ENCODE measurements around the gene TXNDC16.

DNA sequence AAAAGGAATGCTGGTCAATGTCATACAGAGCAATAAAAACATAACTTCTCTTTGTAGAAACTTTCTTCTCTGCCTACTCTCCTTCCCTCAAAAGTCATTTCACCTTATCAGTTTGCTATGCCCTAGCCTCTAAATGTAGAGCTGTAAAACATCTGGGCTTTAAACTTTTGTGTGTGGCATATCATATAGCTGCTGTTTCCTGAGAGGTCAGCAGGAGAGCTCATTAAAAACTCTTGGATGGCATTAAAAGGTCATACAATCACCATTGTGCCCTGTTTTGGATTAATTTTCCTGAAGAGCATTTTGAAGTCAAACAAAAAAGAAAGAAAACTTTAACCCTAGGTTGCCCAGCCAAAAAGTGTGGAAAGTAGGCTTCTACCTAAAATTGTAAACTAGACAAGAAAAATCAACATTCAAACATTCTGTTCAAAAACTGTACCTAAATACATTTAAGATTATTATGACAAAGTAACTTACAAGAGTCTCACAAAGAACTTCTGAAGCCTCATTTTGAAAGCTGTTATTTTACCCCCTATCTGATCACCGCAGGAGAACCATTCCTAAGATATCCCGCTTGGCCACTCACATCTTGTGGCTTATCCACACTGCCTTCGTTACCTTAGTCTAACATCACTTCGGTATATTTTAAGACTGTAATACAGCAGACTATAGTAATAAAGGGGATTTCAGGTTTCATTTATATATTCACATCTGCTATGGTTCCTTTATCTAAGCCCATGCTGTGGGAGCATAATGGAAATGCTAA lies 38.1 kb downstream of the TXNDC16 start:
- no peak for TF ChIP-seq EZH2phosphoT487 (IDR thresholded peaks at IDR 0.05)
- TF ChIP-seq, protein P1, sequence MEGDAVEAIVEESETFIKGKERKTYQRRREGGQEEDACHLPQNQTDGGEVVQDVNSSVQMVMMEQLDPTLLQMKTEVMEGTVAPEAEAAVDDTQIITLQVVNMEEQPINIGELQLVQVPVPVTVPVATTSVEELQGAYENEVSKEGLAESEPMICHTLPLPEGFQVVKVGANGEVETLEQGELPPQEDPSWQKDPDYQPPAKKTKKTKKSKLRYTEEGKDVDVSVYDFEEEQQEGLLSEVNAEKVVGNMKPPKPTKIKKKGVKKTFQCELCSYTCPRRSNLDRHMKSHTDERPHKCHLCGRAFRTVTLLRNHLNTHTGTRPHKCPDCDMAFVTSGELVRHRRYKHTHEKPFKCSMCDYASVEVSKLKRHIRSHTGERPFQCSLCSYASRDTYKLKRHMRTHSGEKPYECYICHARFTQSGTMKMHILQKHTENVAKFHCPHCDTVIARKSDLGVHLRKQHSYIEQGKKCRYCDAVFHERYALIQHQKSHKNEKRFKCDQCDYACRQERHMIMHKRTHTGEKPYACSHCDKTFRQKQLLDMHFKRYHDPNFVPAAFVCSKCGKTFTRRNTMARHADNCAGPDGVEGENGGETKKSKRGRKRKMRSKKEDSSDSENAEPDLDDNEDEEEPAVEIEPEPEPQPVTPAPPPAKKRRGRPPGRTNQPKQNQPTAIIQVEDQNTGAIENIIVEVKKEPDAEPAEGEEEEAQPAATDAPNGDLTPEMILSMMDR (IDR thresholded peaks at IDR 0.05) = no peak
- no peak for TF ChIP-seq EZH2 (IDR thresholded peaks at IDR 0.05)

Data from neural progenitor cell (in vitro differentiated cells).